Measurements from ENCODE around the gene DGKK.
"Not testable (repeated sequence)": the region's sequence is repeated elsewhere in the genome, so short reads cannot be mapped to it uniquely, and the experiment has no call there.

The DGKK gene

DNA sequence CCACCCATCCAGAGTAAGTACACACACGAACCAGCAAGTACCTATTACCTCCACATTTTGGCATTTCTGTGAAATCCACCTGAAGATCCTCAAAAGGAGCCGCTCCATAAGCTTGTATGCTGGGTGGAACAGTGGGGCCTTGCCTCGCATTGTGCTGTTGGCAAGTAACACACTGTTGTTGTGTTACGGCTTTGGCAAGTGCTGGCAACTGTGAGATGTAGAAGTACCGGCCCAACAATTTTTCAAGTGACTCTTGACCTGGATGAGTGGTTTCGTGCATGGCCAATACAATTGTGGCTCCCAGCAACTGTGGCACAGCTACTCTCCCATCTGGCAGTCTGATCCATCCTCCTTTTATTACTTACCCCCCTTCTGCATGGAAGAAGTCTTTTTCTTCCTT is 137.3 kb downstream of the DGKK start:
- Histone ChIP-seq H3K27me3 (ENCODE audit: control insufficient read depth, insufficient read depth, low read length) (no peaks in the 10 kb centered on the region), H3K9ac (ENCODE audit: low read length) (no peak overlapping the region), H3K4me3 (ENCODE audit: low read depth, low read length) (no peak overlapping the region)

DNA sequence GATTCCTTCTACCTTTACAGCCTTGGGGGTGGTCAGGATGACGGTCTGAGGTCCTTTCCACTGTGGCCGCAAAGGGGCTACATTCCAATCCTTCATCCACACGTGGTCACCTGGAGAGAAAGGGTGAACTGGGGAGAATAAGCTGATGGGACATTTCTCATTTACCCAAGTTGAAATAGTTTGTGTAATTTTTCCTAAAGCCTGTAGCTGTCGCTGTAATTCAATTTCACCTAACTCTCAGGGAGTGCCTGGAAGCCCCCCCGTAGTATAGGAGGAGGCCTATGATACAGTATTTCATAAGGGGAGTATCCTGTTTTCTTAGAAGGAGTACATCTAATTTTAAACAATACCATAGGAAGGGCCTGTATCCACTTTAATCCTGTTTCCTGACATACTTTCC is 138.0 kb downstream of the DGKK start:
- H3K9ac ChIP-seq (ENCODE audit: low read length); H3K36me3 ChIP-seq (ENCODE audit: control insufficient read depth, insufficient read depth, low read length); H3K9me3 ChIP-seq (ENCODE audit: control insufficient read depth, insufficient read depth, low read depth, low read length); H3K4me1 ChIP-seq (ENCODE audit: control insufficient read depth, insufficient read depth, low read length); H3K27me3 ChIP-seq (ENCODE audit: control insufficient read depth, insufficient read depth, low read length); H3K27ac ChIP-seq (ENCODE audit: low read depth, low read length); H3K4me3 ChIP-seq (ENCODE audit: low read depth, low read length): not testable (repeated sequence)

More for the DNA sequence above, 137.3 kb downstream of the DGKK start:
- H3K4me1 ChIP-seq (ENCODE audit: control insufficient read depth, insufficient read depth, low read length) = no peaks in the 10 kb centered on the region
- H3K36me3 ChIP-seq (ENCODE audit: control insufficient read depth, insufficient read depth, low read length) = no peaks in the 10 kb centered on the region
- H3K9me3 ChIP-seq (ENCODE audit: control insufficient read depth, insufficient read depth, low read depth, low read length) = peaks cover 3% of the 10 kb centered on the region; the same call in 1 of the 2 replicates
- H3K27ac ChIP-seq (ENCODE audit: low read depth, low read length) = no peak overlapping the region

DNA sequence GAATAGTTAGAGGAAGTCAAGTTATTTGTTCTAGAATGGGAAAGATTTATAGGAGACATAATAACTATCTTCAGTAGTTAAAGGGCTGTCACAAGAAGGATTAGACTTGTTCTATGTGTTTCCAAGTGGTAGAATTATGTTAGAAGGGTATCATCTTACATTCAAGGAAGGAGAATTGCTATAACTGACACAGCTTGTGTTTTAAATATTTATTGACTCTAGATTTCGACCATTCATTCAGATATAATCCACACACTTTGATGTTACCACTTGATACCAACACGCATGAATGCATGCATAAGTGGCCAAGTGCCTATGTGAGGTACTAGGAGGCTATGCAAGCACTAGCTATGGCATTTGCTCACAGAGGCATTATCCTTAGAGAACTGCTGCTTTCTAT is 143.4 kb downstream of the DGKK start:
- Histone ChIP-seq H3K9me3 (ENCODE audit: control insufficient read depth, insufficient read depth, low read depth, low read length) (no peaks in the 10 kb centered on the region; the same call in 1 of the 2 replicates), H3K4me3 (ENCODE audit: low read depth, low read length) (no peak overlapping the region), H3K27ac (ENCODE audit: low read depth, low read length) (no peak overlapping the region), H3K4me1 (ENCODE audit: control insufficient read depth, insufficient read depth, low read length) (no peaks in the 10 kb centered on the region), H3K36me3 (ENCODE audit: control insufficient read depth, insufficient read depth, low read length) (no peaks in the 10 kb centered on the region), H3K27me3 (ENCODE audit: control insufficient read depth, insufficient read depth, low read length) (no peaks in the 10 kb centered on the region; the same call in 1 of the 2 replicates), H3K9ac (ENCODE audit: low read length) (no peak overlapping the region)

All from HUES6 (cell line).